HG03342 (cell line): Measurements from ENCODE around the gene ANXA2.

Experiments used
- ATAC-seq: cut with Tn5 transposase; IDR thresholded peaks from one replicate; pipeline ENCODE4 v1.9.1; 2021; ENCODE audit warnings: mild to moderate bottlenecking, moderate library complexity; ENCODE audit not compliant: unreplicated experiment

Gene ANXA2

DNA sequence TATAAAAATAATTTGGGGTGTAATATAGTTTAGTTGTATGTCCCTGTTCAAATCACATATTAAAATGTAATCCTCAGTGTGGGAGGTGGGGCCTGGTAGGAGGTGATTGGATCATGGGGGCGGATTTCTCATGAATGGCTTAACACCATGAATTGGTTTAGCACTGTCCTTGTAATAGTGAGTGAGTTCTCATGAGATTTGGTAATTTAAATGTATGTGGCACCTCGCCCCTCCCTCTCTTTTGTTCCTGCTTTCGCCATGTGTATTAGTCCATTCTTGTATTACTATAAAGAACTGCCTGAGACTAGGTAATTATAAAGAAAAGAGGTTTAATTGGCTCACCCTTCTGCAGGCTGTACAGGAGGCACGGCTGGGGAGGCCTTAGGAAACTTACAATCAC lies 83.9 kb downstream of the ANXA2 start:
- ATAC-seq = no peak

GRCh38 chr15:60307034-60307433 lies 90.8 kb downstream of the ANXA2 start:
- ATAC-seq = no peak

- ATAC-seq = no peak
Measured at GRCh38 chr15:60301024-60301423, 96.8 kb downstream of the ANXA2 start.

DNA sequence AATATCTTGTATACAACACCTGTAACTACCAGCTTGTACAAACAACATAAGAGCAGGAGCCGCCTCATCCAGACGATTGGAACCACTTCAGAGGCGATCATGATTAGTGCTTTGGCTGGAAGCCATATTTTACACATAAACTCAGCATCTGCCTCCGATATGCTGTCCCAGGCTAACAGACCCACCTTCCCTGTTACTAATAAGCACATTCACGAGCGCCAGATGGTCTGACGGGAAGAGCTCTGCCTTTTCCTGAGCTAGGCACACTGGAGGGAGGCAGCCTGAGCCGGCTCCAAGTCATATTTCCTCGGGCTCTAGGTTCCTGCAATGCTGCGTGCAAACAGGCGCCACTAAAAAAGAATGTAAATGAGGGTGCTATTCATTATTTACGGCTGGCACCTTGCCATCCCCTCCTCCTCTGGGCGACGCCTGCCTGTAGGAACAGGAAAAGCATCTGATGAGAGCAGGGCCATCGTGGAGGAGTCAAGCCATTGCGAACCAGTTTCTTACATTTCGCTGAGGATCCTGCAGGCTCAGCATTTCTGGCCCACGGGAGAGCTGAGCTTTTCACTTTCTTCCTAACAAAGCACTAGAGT lies 98.2 kb downstream of the ANXA2 start:
- ATAC-seq = no peak
